K562 (cell line): ENCODE results near the gene MAP2K7. TPM values are rescaled to one million over a fixed set of nuclear protein-coding genes. Genes with fewer than 3 reads are reported as not detected.
A peak's percentile ranks its signal among the peaks of the same experiment; 100 is the strongest.

ENCODE experiments used
- CTBP1 ChIP-seq: fragments of 450-650 bp; IDR thresholded peaks from 2 replicates; pipeline ENCODE4 v1.6.1; 2016; ENCODE audit warnings: borderline replicate concordance
- KDM1A ChIP-seq, 2 experiments: fragments of 450-650 bp; IDR thresholded peaks; 2 replicates each; pipeline ENCODE4 v1.6.1; 2016; ENCODE audit warnings: mild to moderate bottlenecking in 2 of 2
- SMARCA5 ChIP-seq: fragments of 450-650 bp; IDR thresholded peaks from 2 replicates; pipeline ENCODE4 v1.6.1; 2016
- SP2 ChIP-seq: IDR thresholded peaks from 2 replicates; pipeline ENCODE4 v1.6.1; 2011; ENCODE audit warnings: mild to moderate bottlenecking, low read depth, low read length, moderate library complexity; ENCODE audit not compliant: poor library complexity, severe bottlenecking; ENCODE audit errors: extremely low read depth
- ZFP30 ChIP-seq: fragments of 250-450 bp; sonication (Bioruptor Pico); IDR thresholded peaks from 2 replicates; pipeline ENCODE4 v1.8.0; 2022; ENCODE audit warnings: moderate library complexity, mild to moderate bottlenecking, inconsistent platforms, borderline replicate concordance
- ZKSCAN3 ChIP-seq: fragments of 250-450 bp; sonication (Bioruptor Pico); IDR thresholded peaks from 2 replicates; pipeline ENCODE4 v1.4.0; 2020
- ZSCAN29 ChIP-seq: fragments of 450-650 bp; IDR thresholded peaks from 2 replicates; pipeline ENCODE4 v1.6.1; 2017
- polyA plus RNA-seq, 8 experiments: library from polyadenylated mRNA; depleted of rRNA in 4 of 8; stranded (reverse) in 5 of 8; unstranded in 3 of 8; fragments of >200 nt; fragmentation: Nextera tagmentation in 2 of 8; fragmentation: Illumina TruSeq in 1 of 8; extraction: Ambion mirVana in 2 of 8; extraction: Trizol in 1 of 8; gene quantifications; 2 replicates each; pipeline versions ENCODE4 v1.2.1 to v1.2.3, GENCODE V29; 2011 to 2014; ENCODE audit warnings: inconsistent platforms in 1 of 8, missing spikeins in 1 of 8
- total RNA-seq, 7 experiments: library from RNA; depleted of rRNA in 6 of 7; stranded (reverse); fragments of >200 nt in 6 of 7; fragmentation: Illumina TruSeq in 2 of 7; extraction: Trizol in 2 of 7; gene quantifications; 2 replicates each; pipeline versions ENCODE4 v1.2.1 to v1.2.3, GENCODE V29; 2011 to 2021; ENCODE audit warnings: low replicate concordance in 1 of 7
- TF ChIP-seq, protein P1 (sequence below): IDR thresholded peaks from 3 replicates; pipeline ENCODE4 v1.6.1; 2011; ENCODE audit warnings: borderline replicate concordance, mild to moderate bottlenecking, moderate library complexity; ENCODE audit not compliant: insufficient read length; ENCODE audit errors: extremely low read depth
- TF ChIP-seq, protein P2 (sequence below): fragments of 450-650 bp; IDR thresholded peaks from 2 replicates; pipeline ENCODE4 v1.6.1; 2016; ENCODE audit warnings: borderline replicate concordance
- TF ChIP-seq, protein P3 (sequence below): fragments of 250-450 bp; sonication (Bioruptor Pico); IDR thresholded peaks from 2 replicates; pipeline ENCODE4 v1.6.1; 2021; ENCODE audit warnings: mild to moderate bottlenecking
- TF ChIP-seq, protein P4 (sequence below), 2 experiments: fragments of 450-650 bp; IDR thresholded peaks; 2 replicates each; pipeline ENCODE4 v1.6.1; 2016; ENCODE audit warnings: mild to moderate bottlenecking in 2 of 2, borderline replicate concordance in 1 of 2, low read depth in 1 of 2, moderate library complexity in 1 of 2

The MAP2K7 gene
- total and polyA plus RNA-seq, 9 of the 15 experiments (the other 6 are each of a cell fraction or from before 2014, with no cell fraction given): 0.51 to 45.8 (median 14.1) TPM

DNA sequence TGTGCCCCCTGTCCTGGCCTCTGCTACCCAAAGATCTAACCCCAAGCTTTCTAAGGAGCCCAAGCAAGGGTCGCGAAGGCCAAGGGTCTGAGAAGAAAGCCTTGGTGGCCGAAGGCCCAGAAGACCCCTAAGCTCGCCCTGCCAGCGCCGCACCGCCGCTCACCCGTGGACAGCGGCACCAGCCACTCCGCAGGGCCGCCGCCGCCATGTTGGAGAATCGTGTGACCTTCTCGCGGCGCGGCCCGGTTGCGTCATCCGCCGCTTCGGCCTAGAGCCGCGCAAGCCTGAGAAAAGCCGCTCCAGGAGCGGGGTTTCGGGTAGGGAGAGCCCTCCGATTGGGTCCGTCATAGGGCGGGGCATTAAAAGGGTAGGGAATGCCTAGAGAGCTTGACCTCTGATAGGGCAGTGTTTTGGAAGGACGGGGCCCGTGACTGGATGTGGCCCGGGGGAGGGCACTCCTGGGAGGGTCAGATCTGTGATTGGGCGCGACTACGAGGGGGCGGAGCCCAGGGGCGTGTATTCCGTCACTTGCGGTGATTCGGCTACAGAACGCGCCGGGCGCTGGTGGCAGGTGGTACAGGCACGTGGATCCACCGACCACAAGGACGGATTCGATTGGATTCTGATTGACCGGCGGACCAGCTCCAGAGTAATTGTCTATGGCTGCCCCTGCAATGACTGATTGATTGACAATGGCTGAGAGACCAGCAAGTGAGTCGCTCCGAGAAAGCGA, 39.9 kb downstream of the MAP2K7 start, which contains the start of gene TIMM44 (continued):
- TF ChIP-seq, protein P1, sequence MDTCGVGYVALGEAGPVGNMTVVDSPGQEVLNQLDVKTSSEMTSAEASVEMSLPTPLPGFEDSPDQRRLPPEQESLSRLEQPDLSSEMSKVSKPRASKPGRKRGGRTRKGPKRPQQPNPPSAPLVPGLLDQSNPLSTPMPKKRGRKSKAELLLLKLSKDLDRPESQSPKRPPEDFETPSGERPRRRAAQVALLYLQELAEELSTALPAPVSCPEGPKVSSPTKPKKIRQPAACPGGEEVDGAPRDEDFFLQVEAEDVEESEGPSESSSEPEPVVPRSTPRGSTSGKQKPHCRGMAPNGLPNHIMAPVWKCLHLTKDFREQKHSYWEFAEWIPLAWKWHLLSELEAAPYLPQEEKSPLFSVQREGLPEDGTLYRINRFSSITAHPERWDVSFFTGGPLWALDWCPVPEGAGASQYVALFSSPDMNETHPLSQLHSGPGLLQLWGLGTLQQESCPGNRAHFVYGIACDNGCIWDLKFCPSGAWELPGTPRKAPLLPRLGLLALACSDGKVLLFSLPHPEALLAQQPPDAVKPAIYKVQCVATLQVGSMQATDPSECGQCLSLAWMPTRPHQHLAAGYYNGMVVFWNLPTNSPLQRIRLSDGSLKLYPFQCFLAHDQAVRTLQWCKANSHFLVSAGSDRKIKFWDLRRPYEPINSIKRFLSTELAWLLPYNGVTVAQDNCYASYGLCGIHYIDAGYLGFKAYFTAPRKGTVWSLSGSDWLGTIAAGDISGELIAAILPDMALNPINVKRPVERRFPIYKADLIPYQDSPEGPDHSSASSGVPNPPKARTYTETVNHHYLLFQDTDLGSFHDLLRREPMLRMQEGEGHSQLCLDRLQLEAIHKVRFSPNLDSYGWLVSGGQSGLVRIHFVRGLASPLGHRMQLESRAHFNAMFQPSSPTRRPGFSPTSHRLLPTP: no peak
- TF ChIP-seq CTBP1: peak; percentile 88
- TF ChIP-seq SP2: peak; percentile 65
- TF ChIP-seq, protein P2, sequence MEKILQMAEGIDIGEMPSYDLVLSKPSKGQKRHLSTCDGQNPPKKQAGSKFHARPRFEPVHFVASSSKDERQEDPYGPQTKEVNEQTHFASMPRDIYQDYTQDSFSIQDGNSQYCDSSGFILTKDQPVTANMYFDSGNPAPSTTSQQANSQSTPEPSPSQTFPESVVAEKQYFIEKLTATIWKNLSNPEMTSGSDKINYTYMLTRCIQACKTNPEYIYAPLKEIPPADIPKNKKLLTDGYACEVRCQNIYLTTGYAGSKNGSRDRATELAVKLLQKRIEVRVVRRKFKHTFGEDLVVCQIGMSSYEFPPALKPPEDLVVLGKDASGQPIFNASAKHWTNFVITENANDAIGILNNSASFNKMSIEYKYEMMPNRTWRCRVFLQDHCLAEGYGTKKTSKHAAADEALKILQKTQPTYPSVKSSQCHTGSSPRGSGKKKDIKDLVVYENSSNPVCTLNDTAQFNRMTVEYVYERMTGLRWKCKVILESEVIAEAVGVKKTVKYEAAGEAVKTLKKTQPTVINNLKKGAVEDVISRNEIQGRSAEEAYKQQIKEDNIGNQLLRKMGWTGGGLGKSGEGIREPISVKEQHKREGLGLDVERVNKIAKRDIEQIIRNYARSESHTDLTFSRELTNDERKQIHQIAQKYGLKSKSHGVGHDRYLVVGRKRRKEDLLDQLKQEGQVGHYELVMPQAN: peak; percentile 100
- no peak for TF ChIP-seq ZFP30 (CRISPR knock-in tag)
- TF ChIP-seq, protein P3, sequence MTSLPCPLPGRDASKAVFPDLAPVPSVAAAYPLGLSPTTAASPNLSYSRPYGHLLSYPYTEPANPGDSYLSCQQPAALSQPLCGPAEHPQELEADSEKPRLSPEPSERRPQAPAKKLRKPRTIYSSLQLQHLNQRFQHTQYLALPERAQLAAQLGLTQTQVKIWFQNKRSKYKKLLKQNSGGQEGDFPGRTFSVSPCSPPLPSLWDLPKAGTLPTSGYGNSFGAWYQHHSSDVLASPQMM: no peak
- no peak for TF ChIP-seq ZKSCAN3 (CRISPR knock-in tag)
- TF ChIP-seq KDM1A (IDR thresholded peaks at IDR 0.05): no peak
- TF ChIP-seq SMARCA5: no peak
- TF ChIP-seq, protein P4, sequence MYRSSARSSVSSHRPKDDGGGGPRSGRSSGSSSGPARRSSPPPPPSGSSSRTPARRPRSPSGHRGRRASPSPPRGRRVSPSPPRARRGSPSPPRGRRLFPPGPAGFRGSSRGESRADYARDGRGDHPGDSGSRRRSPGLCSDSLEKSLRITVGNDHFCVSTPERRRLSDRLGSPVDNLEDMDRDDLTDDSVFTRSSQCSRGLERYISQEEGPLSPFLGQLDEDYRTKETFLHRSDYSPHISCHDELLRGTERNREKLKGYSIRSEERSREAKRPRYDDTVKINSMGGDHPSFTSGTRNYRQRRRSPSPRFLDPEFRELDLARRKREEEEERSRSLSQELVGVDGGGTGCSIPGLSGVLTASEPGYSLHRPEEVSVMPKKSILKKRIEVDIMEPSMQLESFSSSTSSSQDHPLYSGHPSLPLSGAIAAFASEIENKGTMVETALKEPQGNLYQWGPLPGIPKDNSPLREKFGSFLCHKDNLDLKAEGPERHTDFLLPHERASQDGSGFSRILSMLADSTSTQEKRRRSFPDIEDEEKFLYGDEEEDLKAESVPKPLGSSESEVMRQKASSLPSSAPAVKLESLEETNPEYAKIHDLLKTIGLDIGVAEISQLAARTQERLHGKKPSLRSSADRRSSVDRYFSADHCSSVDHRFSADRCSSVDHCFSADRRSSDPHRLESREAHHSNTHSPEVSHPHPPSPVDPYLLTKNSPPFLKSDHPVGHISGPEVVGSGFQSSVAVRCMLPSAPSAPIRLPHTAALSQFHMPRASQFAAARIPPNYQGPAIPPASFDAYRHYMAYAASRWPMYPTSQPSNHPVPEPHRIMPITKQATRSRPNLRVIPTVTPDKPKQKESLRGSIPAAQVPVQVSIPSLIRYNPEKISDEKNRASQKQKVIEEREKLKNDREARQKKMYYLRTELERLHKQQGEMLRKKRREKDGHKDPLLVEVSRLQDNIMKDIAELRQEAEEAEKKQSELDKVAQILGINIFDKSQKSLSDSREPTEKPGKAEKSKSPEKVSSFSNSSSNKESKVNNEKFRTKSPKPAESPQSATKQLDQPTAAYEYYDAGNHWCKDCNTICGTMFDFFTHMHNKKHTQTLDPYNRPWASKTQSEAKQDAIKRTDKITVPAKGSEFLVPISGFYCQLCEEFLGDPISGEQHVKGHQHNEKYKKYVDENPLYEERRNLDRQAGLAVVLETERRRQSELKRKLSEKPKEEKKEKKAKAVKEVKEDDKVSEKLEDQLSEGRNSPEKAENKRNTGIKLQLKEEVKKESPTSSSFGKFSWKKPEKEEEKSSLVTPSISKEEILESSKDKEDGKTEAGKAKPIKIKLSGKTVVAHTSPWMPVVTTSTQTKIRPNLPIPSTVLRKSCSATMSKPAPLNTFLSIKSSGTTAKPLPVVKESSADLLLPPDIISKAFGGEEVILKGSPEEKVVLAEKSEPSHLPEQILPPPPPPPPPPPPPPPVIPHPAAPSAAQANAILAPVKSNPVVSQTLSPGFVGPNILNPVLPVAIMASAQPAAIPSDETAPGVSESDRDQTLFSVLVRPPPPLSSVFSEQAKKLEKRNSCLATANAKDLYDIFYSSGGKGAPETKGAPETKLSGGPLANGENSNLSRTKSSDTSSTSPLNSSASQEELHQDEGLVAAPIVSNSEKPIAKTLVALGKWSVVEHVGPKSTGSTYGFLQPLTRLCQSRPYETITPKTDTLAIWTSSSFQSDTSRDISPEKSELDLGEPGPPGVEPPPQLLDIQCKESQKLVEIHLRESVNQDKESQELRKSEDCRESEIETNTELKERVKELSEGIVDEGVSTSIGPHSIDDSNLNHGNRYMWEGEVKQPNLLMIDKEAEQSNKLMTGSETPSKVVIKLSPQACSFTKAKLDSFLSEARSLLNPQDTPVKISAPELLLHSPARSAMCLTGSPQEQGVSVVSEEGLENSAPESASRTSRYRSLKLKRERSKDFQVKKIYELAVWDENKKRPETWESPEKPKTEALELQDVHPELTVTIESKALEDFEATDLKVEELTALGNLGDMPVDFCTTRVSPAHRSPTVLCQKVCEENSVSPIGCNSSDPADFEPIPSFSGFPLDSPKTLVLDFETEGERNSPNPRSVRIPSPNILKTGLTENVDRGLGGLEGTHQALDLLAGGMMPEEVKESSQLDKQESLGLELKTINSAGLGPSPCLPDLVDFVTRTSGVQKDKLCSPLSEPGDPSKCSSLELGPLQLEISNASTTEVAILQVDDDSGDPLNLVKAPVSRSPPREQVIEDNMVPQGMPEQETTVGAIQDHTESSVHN (IDR thresholded peaks at IDR 0.05; ENCODE audit: borderline replicate concordance in 1 of 2, low read depth in 1 of 2): no peak
- no peak for TF ChIP-seq ZSCAN29
